K562 (cell line): Measurements from ENCODE around the gene TMEM205. TPM values are rescaled to one million over a fixed set of nuclear protein-coding genes. Genes with fewer than 3 reads are reported as not detected.
A peak's percentile ranks its signal among the peaks of the same experiment; 100 is the strongest.

ENCODE experiments used
- ADNP ChIP-seq: fragments of 200-800 bp; sonication (Bioruptor generic); IDR thresholded peaks from 2 replicates; pipeline ENCODE4 v1.6.1; 2016; ENCODE audit warnings: missing genetic modification characterization, missing compliant biosample characterization
- ARHGAP35 ChIP-seq: fragments of 450-650 bp; IDR thresholded peaks from 2 replicates; pipeline ENCODE4 v1.6.1; 2018; ENCODE audit not compliant: partially characterized antibody
- ARID1B ChIP-seq: fragments of 450-650 bp; IDR thresholded peaks from 2 replicates; pipeline ENCODE4 v1.6.1; 2016; ENCODE audit warnings: antibody characterized with exemption, mild to moderate bottlenecking, inconsistent platforms
- ARID3A ChIP-seq: IDR thresholded peaks from 2 replicates; pipeline ENCODE4 v1.6.1; 2012; ENCODE audit warnings: low read depth, low read length, improper control_type of control experiment, borderline replicate concordance
- BCOR ChIP-seq: fragments of 450-650 bp; IDR thresholded peaks from 2 replicates; pipeline ENCODE4 v1.6.1; 2016
- CBFA2T2 ChIP-seq: fragments of 450-650 bp; conservative IDR thresholded peaks from 2 replicates; pipeline ENCODE4 v1.6.1; 2017; ENCODE audit warnings: mild to moderate bottlenecking
- CBX5 ChIP-seq: IDR thresholded peaks from 2 replicates; pipeline ENCODE4 v1.6.1; 2014; ENCODE audit warnings: low read depth, borderline replicate concordance
- E2F5 ChIP-seq: sonication (generic); formaldehyde crosslinking; IDR thresholded peaks from 2 replicates; pipeline ENCODE4 v1.8.0; 2022; ENCODE audit warnings: mild to moderate bottlenecking, missing genetic modification reagents
- EHMT2 ChIP-seq: fragments of 450-650 bp; IDR thresholded peaks from 2 replicates; pipeline ENCODE4 v1.6.1; 2018; ENCODE audit warnings: antibody characterized with exemption
- KDM2B ChIP-seq: fragments of 250-450 bp; sonication (Bioruptor Pico); IDR thresholded peaks from 2 replicates; pipeline ENCODE4 v1.8.0; 2021; ENCODE audit warnings: mild to moderate bottlenecking, moderate library complexity
- MAFF ChIP-seq: IDR thresholded peaks from 2 replicates; pipeline ENCODE4 v1.6.1; 2012; ENCODE audit warnings: low read length, improper control_type of control experiment
- MLLT1 ChIP-seq, 2 experiments: fragments of 450-650 bp; IDR thresholded peaks; 2 replicates each; pipeline ENCODE4 v1.6.1; 2016
- NCOA2 ChIP-seq, 2 experiments: fragments of 450-650 bp; IDR thresholded peaks; 2 replicates each; pipeline ENCODE4 v1.6.1; 2018; ENCODE audit warnings: mild to moderate bottlenecking in 2 of 2, moderate library complexity in 1 of 2; ENCODE audit not compliant: partially characterized antibody in 2 of 2
- NFIC ChIP-seq: fragments of 450-650 bp; IDR thresholded peaks from 2 replicates; pipeline ENCODE4 v1.6.1; 2017; ENCODE audit warnings: mild to moderate bottlenecking, inconsistent platforms
- PCBP1 ChIP-seq: fragments of 200-400 bp; formaldehyde crosslinking; IDR thresholded peaks from 2 replicates; pipeline ENCODE4 v1.6.1; 2018; ENCODE audit warnings: mild to moderate bottlenecking, low read depth, low read length; ENCODE audit not compliant: poor library complexity, severe bottlenecking
- PHF21A ChIP-seq: fragments of 450-650 bp; IDR thresholded peaks from 2 replicates; pipeline ENCODE4 v1.6.1; 2017; ENCODE audit warnings: low read depth, borderline replicate concordance
- RBM22 ChIP-seq: fragments of 200-400 bp; formaldehyde crosslinking; IDR thresholded peaks from 2 replicates; pipeline ENCODE4 v1.6.1; 2018; ENCODE audit warnings: low read length, low read depth; ENCODE audit not compliant: poor library complexity, severe bottlenecking
- RUNX1 ChIP-seq: sonication (generic); IDR thresholded peaks from 2 replicates; pipeline ENCODE4 v1.6.1; 2016; ENCODE audit warnings: antibody characterized with exemption, low read depth
- SMARCE1 ChIP-seq: fragments of 450-650 bp; IDR thresholded peaks from 2 replicates; pipeline ENCODE4 v1.7.1; 2016; ENCODE audit warnings: mild to moderate bottlenecking
- SRSF1 ChIP-seq: fragments of 200-400 bp; formaldehyde crosslinking; IDR thresholded peaks from 2 replicates; pipeline ENCODE4 v1.6.1; 2017; ENCODE audit warnings: mild to moderate bottlenecking, low read depth, low read length, moderate library complexity
- SUPT5H ChIP-seq: fragments of 450-650 bp; IDR thresholded peaks from 2 replicates; pipeline ENCODE4 v1.6.1; 2016
- TBL1XR1 ChIP-seq, 2 experiments: IDR thresholded peaks; 2 replicates each; pipeline ENCODE4 v1.6.1; 2012; ENCODE audit warnings: improper control_type of control experiment in 2 of 2, low read length in 2 of 2, mild to moderate bottlenecking in 1 of 2
- TCF7L2 ChIP-seq: fragments of 150-350 bp; IDR thresholded peaks from 2 replicates; pipeline ENCODE4 v1.6.1; 2016; ENCODE audit warnings: low read depth, mild to moderate bottlenecking, low read length, moderate library complexity
- WHSC1 ChIP-seq: IDR thresholded peaks from one replicate; pipeline ENCODE4 v1.6.1; 2012; ENCODE audit warnings: low read length, control low read depth, inconsistent platforms
- XRCC3 ChIP-seq: fragments of 450-650 bp; IDR thresholded peaks from 2 replicates; pipeline ENCODE4 v1.6.1; 2017; ENCODE audit warnings: mild to moderate bottlenecking, moderate library complexity
- ZFX ChIP-seq: sonication (generic); formaldehyde crosslinking; IDR thresholded peaks from 2 replicates; pipeline ENCODE4 v1.8.0; 2022; ENCODE audit warnings: mild to moderate bottlenecking, missing genetic modification reagents, moderate library complexity
- ZNF695 ChIP-seq: fragments of 450-650 bp; formaldehyde crosslinking; IDR thresholded peaks from 2 replicates; pipeline ENCODE4 v1.4.0; 2020; ENCODE audit warnings: mild to moderate bottlenecking, moderate library complexity
- polyA plus RNA-seq, 8 experiments: library from polyadenylated mRNA; depleted of rRNA in 4 of 8; stranded (reverse) in 5 of 8; unstranded in 3 of 8; fragments of >200 nt; fragmentation: Nextera tagmentation in 2 of 8; fragmentation: Illumina TruSeq in 1 of 8; extraction: Ambion mirVana in 2 of 8; extraction: Trizol in 1 of 8; gene quantifications; 2 replicates each; pipeline versions ENCODE4 v1.2.1 to v1.2.3, GENCODE V29; 2011 to 2014; ENCODE audit warnings: inconsistent platforms in 1 of 8, missing spikeins in 1 of 8
- total RNA-seq, 7 experiments: library from RNA; depleted of rRNA in 6 of 7; stranded (reverse); fragments of >200 nt in 6 of 7; fragmentation: Illumina TruSeq in 2 of 7; extraction: Trizol in 2 of 7; gene quantifications; 2 replicates each; pipeline versions ENCODE4 v1.2.1 to v1.2.3, GENCODE V29; 2011 to 2021; ENCODE audit warnings: low replicate concordance in 1 of 7

TMEM205 gene
- total and polyA plus RNA-seq, 9 of the 15 experiments (the other 6 are each of a cell fraction or from before 2014, with no cell fraction given): 21.3 to 81.5 (median 44.1) TPM

GRCh38 chr19:11355160-11356073 lies 9.3 kb upstream of the TMEM205 start, which contains the start of gene PLPPR2 (continued):
- TF ChIP-seq ZFX (CRISPR knock-in tag) (peak; percentile 66), RBM22 (no peak), SRSF1 (no peak), WHSC1 (no peak), ARHGAP35 (peak; percentile 82), XRCC3 (no peak), SUPT5H (0 out of 2 replicates have a peak, but pooled peaks have one; percentile 42), BCOR (peak; percentile 72; the same call in 1 of the 2 replicates), EHMT2 (peak; percentile 67), ZNF695 (CRISPR knock-in tag) (no peak), CBX5 (no peak), ARID3A (no peak), NCOA2 (IDR thresholded peaks at IDR 0.05; ENCODE audit: partially characterized antibody in 2 of 2) (no peak), MLLT1 (IDR thresholded peaks at IDR 0.05) (peak; percentile 68 to 83; a peak in 3 of 4 replicates), ARID1B (peak; percentile 54), PCBP1 (no peak), NFIC (peak; percentile 18; the same call in 1 of the 2 replicates), ADNP (tag) (no peak), MAFF (no peak), PHF21A (no peak), TCF7L2 (no peak), RUNX1 (no peak), KDM2B (CRISPR knock-in tag) (no peak), SMARCE1 (0 out of 2 replicates have a peak, but pooled peaks have one; percentile 35), TBL1XR1 (IDR thresholded peaks at IDR 0.05; ENCODE audit: low read length in 2 of 2) (no peak), E2F5 (0 out of 2 replicates have a peak, but pooled peaks have one; percentile 34), CBFA2T2 (no peak)
